DOHH2 (cell line): Measurements from ENCODE around the gene ABCC8.

Experiments
- H3F3A ChIP-seq: fragments of 200-600 bp; sonication (generic), shearing (Covaris generic); 2 replicates; pipeline ENCODE4 v1.6.0; 2016; ENCODE audit warnings: antibody characterized with exemption, mild to moderate bottlenecking; ENCODE audit not compliant: control insufficient read depth, insufficient read depth
- H3K27ac ChIP-seq: fragments of 200-600 bp; sonication (generic); 2 replicates; pipeline ENCODE4 v1.5.1; 2014; ENCODE audit warnings: low read depth, mild to moderate bottlenecking, low read length, moderate library complexity
- H3K27me3 ChIP-seq: fragments of 200-600 bp; sonication (generic); 2 replicates; pipeline ENCODE4 v1.6.1; 2014; ENCODE audit warnings: mild to moderate bottlenecking, low read length, mixed read lengths; ENCODE audit not compliant: control insufficient read depth
- H3K36me3 ChIP-seq: fragments of 200-600 bp; sonication (generic); 2 replicates; pipeline ENCODE4 v1.6.1; 2014; ENCODE audit warnings: mild to moderate bottlenecking, low read length, moderate library complexity, mixed read lengths; ENCODE audit not compliant: control insufficient read depth
- H3K4me1 ChIP-seq: fragments of 200-600 bp; sonication (generic); 2 replicates; pipeline ENCODE4 v1.6.1; 2014; ENCODE audit warnings: mild to moderate bottlenecking, low read length, mixed read lengths; ENCODE audit not compliant: control insufficient read depth
- H3K4me2 ChIP-seq: fragments of 200-600 bp; sonication (generic); 2 replicates; pipeline ENCODE4 v1.6.0; 2014; ENCODE audit warnings: mild to moderate bottlenecking, low read length, moderate library complexity
- H3K4me3 ChIP-seq: fragments of 200-600 bp; sonication (generic); 2 replicates; pipeline ENCODE4 v1.5.1; 2014; ENCODE audit warnings: mild to moderate bottlenecking, low read length, mixed read lengths
- H3K79me2 ChIP-seq: fragments of 200-600 bp; sonication (generic); 2 replicates; pipeline ENCODE4 v1.6.1; 2014; ENCODE audit warnings: mild to moderate bottlenecking, low read length, mixed read lengths; ENCODE audit not compliant: control insufficient read depth
- H3K9me2 ChIP-seq: fragments of 200-600 bp; sonication (generic); replicated peaks from 2 replicates; pipeline ENCODE4 v1.6.1; 2014; ENCODE audit warnings: mild to moderate bottlenecking, low read length, mixed read lengths; ENCODE audit not compliant: control insufficient read depth
- H3K9me3 ChIP-seq: fragments of 200-600 bp; sonication (generic); 2 replicates; pipeline ENCODE4 v1.6.1; 2014; ENCODE audit warnings: antibody characterized with exemption, low read length, mixed read lengths; ENCODE audit not compliant: control insufficient read depth, insufficient read depth
- H4K20me1 ChIP-seq: fragments of 200-600 bp; sonication (generic); 2 replicates; pipeline ENCODE4 v1.6.0; 2014; ENCODE audit warnings: low read depth, mild to moderate bottlenecking, antibody characterized with exemption, low read length, moderate library complexity; ENCODE audit not compliant: control insufficient read depth, insufficient read depth
- EZH2phosphoT487 ChIP-seq: fragments of 200-600 bp; sonication (generic); IDR thresholded peaks from 2 replicates; pipeline ENCODE4 v1.6.1; 2017; ENCODE audit warnings: borderline replicate concordance, mild to moderate bottlenecking, antibody characterized with exemption, low read length, moderate library complexity, mixed read lengths
- TF ChIP-seq, protein P1 (sequence below): fragments of 200-600 bp; sonication (generic); IDR thresholded peaks from one replicate; pipeline ENCODE4 v1.5.1; 2014; ENCODE audit warnings: antibody characterized with exemption, mild to moderate bottlenecking, low read depth, low read length; ENCODE audit not compliant: poor library complexity, severe bottlenecking

The ABCC8 gene

DNA sequence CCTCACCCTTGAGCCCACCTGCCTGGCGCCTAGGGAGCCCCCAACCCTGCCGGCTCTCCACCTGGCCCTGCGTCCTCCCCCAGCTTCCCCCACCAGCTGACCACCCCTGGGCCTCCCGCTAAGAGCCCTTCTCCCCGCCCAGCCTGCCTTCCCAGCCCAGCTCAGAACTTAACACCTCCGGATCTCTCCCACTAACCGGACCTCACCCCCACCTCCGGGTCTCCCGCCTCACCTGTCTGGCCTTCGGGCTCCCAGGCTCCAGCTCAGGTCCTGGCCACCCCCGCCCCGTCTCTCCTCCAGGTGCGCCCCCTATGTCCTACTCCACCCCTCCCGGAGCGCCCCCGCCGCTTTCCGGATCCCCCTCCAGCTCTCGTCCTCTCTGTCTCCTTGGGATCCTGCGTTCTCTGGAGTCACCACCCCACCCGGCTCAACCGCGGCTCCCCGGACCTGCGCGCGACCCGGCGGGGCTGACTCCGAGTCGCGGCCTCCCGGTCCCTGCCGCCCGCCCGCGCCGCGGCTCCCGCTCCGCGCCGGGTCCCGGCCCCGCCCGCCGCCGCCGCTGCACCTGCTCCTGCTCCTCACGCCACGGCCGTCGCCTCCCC, 87.9 kb downstream of the ABCC8 start, which contains the start of gene KCNJ11:
TSS of gene KCNJ11 (minus strand) at position 51 of the 602 bp plus-strand sequence. CDS start 568 bp downstream, outside the sequence.
- H3K9me2 ChIP-seq = no peaks in the 10 kb centered on the region
- H3K4me3 ChIP-seq = peak within 1 kb of the TSS; percentile 84
- peaks cover 56% of the 10 kb centered on the region for H3K4me1 ChIP-seq
- TF ChIP-seq EZH2phosphoT487 = no peak
- TF ChIP-seq, protein P1, sequence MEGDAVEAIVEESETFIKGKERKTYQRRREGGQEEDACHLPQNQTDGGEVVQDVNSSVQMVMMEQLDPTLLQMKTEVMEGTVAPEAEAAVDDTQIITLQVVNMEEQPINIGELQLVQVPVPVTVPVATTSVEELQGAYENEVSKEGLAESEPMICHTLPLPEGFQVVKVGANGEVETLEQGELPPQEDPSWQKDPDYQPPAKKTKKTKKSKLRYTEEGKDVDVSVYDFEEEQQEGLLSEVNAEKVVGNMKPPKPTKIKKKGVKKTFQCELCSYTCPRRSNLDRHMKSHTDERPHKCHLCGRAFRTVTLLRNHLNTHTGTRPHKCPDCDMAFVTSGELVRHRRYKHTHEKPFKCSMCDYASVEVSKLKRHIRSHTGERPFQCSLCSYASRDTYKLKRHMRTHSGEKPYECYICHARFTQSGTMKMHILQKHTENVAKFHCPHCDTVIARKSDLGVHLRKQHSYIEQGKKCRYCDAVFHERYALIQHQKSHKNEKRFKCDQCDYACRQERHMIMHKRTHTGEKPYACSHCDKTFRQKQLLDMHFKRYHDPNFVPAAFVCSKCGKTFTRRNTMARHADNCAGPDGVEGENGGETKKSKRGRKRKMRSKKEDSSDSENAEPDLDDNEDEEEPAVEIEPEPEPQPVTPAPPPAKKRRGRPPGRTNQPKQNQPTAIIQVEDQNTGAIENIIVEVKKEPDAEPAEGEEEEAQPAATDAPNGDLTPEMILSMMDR = peak; percentile 16
- H3K27me3 ChIP-seq = no peaks in the 10 kb centered on the region
- H3K36me3 ChIP-seq = no peaks in the 10 kb centered on the region
- peaks cover 5% of the 10 kb centered on the region; the same call in 1 of the 2 replicates for H3K9me3 ChIP-seq
- 0 out of 2 replicates have a peak, but pooled peaks cover under 1% of the 10 kb centered on the region for H4K20me1 ChIP-seq
- H3K79me2 ChIP-seq = no peaks in the 10 kb centered on the region
- H3K4me2 ChIP-seq = peak within 1 kb of the TSS; percentile 88
- H3F3A ChIP-seq = peaks cover 8% of the 10 kb centered on the region; the same call in 1 of the 2 replicates
- H3K27ac ChIP-seq = peak within 1 kb of the TSS; percentile 51

DNA sequence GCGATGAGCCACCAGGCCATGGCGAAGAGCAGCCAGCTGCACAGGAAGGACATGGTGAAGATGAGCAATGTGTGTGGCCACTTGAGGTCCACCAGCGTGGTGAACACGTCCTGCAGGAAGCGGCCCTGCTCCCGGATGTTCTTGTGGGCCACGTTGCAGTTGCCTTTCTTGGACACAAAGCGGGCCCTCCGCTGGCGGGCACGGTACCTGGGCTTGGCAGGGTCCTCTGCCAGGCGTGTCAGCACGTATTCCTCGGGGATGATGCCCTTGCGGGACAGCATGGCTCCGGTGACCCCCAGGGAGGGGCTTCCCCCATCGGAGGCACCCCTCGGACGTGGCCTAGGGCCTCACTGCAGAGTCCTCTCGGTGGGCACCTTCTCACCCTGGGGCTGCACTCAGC, 88.8 kb downstream of the ABCC8 start:
- Histone ChIP-seq H3K79me2 (no peaks in the 10 kb centered on the region), H3K27me3 (no peaks in the 10 kb centered on the region), H3K4me3 (no peak overlapping the region), H3F3A (peaks cover 14% of the 10 kb centered on the region; the same call in 1 of the 2 replicates), H3K27ac (no peak overlapping the region), H3K4me1 (peaks cover 52% of the 10 kb centered on the region), H3K9me2 (no peaks in the 10 kb centered on the region), H3K36me3 (peaks cover 6% of the 10 kb centered on the region), H3K9me3 (peaks cover 5% of the 10 kb centered on the region; the same call in 1 of the 2 replicates), H4K20me1 (0 out of 2 replicates have a peak, but pooled peaks cover 4% of the 10 kb centered on the region), H3K4me2 (peak overlapping the region; percentile 88; the same call in 1 of the 2 replicates)
- TF ChIP-seq EZH2phosphoT487 = no peak
- TF ChIP-seq, protein P1 = no peak

DNA sequence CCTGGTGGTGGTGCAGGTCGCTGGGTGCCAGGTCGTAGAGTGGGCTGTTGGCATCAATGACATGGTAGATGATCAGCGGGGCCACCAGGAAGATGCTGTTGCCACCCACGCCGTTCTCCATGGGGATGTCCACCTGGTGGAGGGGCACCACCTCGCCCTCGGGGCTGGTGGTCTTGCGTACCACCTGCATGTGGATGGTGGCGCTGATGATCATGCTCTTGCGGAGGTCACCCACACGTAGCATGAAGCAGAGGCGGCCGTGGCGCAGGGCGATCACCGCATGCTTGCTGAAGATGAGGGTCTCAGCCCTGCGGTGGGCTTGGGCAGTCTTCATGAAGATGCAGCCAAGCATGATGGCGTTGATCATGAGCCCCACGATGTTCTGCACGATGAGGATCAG, 89.4 kb downstream of the ABCC8 start:
- H3K4me1 ChIP-seq = peaks cover 47% of the 10 kb centered on the region
- no peak overlapping the region for H3K4me3 ChIP-seq
- peaks cover 6% of the 10 kb centered on the region for H3K36me3 ChIP-seq
- no peaks in the 10 kb centered on the region for H3K27me3 ChIP-seq
- H4K20me1 ChIP-seq = 0 out of 2 replicates have a peak, but pooled peaks cover 4% of the 10 kb centered on the region
- H3K4me2 ChIP-seq = no peak overlapping the region; the same call in 1 of the 2 replicates
- peaks cover 11% of the 10 kb centered on the region; the same call in 1 of the 2 replicates for H3F3A ChIP-seq
- H3K27ac ChIP-seq = no peak overlapping the region
- H3K9me3 ChIP-seq = peaks cover 5% of the 10 kb centered on the region; the same call in 1 of the 2 replicates
- no peaks in the 10 kb centered on the region for H3K9me2 ChIP-seq
- no peaks in the 10 kb centered on the region for H3K79me2 ChIP-seq
- TF ChIP-seq, protein P1 = no peak
- no peak for TF ChIP-seq EZH2phosphoT487
